Ectodermal cell (in vitro differentiated cells): ENCODE data around the gene NUP133.
A peak's percentile ranks its signal among the peaks of the same experiment; 100 is the strongest.

Source experiments
- H3K27ac ChIP-seq: 2 replicates; pipeline ENCODE4 v1.7.0; 2013; ENCODE audit warnings: mild to moderate bottlenecking, low read depth, low read length; ENCODE audit not compliant: insufficient read depth, poor library complexity, severe bottlenecking
- H3K27me3 ChIP-seq: 2 replicates; pipeline ENCODE4 v1.7.0; 2013; ENCODE audit warnings: mild to moderate bottlenecking, low read length; ENCODE audit not compliant: insufficient read depth, control insufficient read depth, poor library complexity, severe bottlenecking
- H3K36me3 ChIP-seq: one replicate; pipeline ENCODE4 v1.7.0; 2013; ENCODE audit warnings: low read length; ENCODE audit not compliant: control insufficient read depth, insufficient read depth
- H3K4me1 ChIP-seq: one replicate; pipeline ENCODE4 v1.7.0; 2013; ENCODE audit warnings: low read length; ENCODE audit not compliant: control insufficient read depth, insufficient read depth
- H3K4me3 ChIP-seq: 2 replicates; pipeline ENCODE4 v1.7.0; 2013; ENCODE audit warnings: low read depth, low read length, control low read depth; ENCODE audit not compliant: insufficient read depth
- H3K9me3 ChIP-seq: 2 replicates; pipeline ENCODE4 v1.7.0; 2013; ENCODE audit warnings: mild to moderate bottlenecking, low read length, moderate library complexity; ENCODE audit not compliant: control insufficient read depth
- WGBS, 2 experiments: methylation state at CpG; one replicate each; pipeline ENCODE4 v1.1.7; 2013; ENCODE audit warnings: missing lambda C conversion rate in 2 of 2; 5-methylcytosine and 5-hydroxymethylcytosine counted together

NUP133 gene

GRCh38 chr1:229436201-229436600 lies 71.9 kb downstream of the NUP133 start:
- Histone ChIP-seq H3K27ac (no peak overlapping the region), H3K36me3 (no peaks in the 10 kb centered on the region), H3K27me3 (peaks cover 51% of the 10 kb centered on the region), H3K9me3 (no peaks in the 10 kb centered on the region), H3K4me1 (peaks cover 13% of the 10 kb centered on the region), H3K4me3 (no peak overlapping the region)
- WGBS, 2 experiments: 72 to 73% methylated on average over 7 of the region's 7 CpGs

GRCh38 chr1:229434641-229435051 lies 73.5 kb downstream of the NUP133 start:
- Histone ChIP-seq H3K27me3 (peaks cover 66% of the 10 kb centered on the region), H3K36me3 (no peaks in the 10 kb centered on the region), H3K4me1 (peaks cover 13% of the 10 kb centered on the region), H3K9me3 (no peaks in the 10 kb centered on the region), H3K4me3 (peak overlapping the region; percentile 31), H3K27ac (no peak overlapping the region)
- WGBS, 2 experiments: 1% methylated on average over 27 of the region's 27 CpGs

GRCh38 chr1:229434005-229434640 lies 74.0 kb downstream of the NUP133 start, which contains the start of gene ACTA1:
Gene ACTA1, minus strand, starts transcription at chr1:229434094. Its CDS starts 979 bp downstream, at chr1:229433115.
- H3K27ac ChIP-seq: no peak within 1 kb of the TSS
- H3K36me3 ChIP-seq: no peaks in the 10 kb centered on the region
- peak within 1 kb of the TSS; percentile 31 for H3K4me3 ChIP-seq
- peaks cover 13% of the 10 kb centered on the region for H3K4me1 ChIP-seq
- H3K27me3 ChIP-seq: peaks cover 66% of the 10 kb centered on the region
- no peaks in the 10 kb centered on the region for H3K9me3 ChIP-seq
- 2% methylated on average over 50 to 51 of the region's 51 CpGs for WGBS, 2 experiments

- H3K27me3 ChIP-seq: peaks cover 66% of the 10 kb centered on the region
- no peaks in the 10 kb centered on the region for H3K36me3 ChIP-seq
- WGBS, 2 experiments: 55 to 57% methylated on average over 19 of the region's 19 CpGs
- no peak overlapping the region for H3K27ac ChIP-seq
- H3K9me3 ChIP-seq: no peaks in the 10 kb centered on the region
- H3K4me1 ChIP-seq: peaks cover 13% of the 10 kb centered on the region
- H3K4me3 ChIP-seq: no peak overlapping the region
These were observed 74.7 kb downstream of the NUP133 start for GRCh38 chr1:229433364-229434004.

GRCh38 chr1:229432905-229433304 lies 75.2 kb downstream of the NUP133 start:
- Histone ChIP-seq H3K27ac (no peak overlapping the region), H3K4me3 (no peak overlapping the region), H3K36me3 (no peaks in the 10 kb centered on the region), H3K4me1 (peaks cover 13% of the 10 kb centered on the region), H3K27me3 (peaks cover 66% of the 10 kb centered on the region), H3K9me3 (no peaks in the 10 kb centered on the region)
- WGBS, 2 experiments: 78 to 84% methylated on average over 37 of the region's 37 CpGs

- Histone ChIP-seq H3K4me1 (peaks cover 13% of the 10 kb centered on the region), H3K27ac (no peak overlapping the region), H3K4me3 (no peak overlapping the region), H3K9me3 (no peaks in the 10 kb centered on the region), H3K36me3 (no peaks in the 10 kb centered on the region), H3K27me3 (peaks cover 66% of the 10 kb centered on the region)
- WGBS, 2 experiments: 84 to 86% methylated on average over 38 of the region's 38 CpGs
These were observed 76.1 kb downstream of the NUP133 start for GRCh38 chr1:229432116-229432461.

- 76 to 77% methylated on average over 65 of the region's 65 CpGs for WGBS, 2 experiments
- peaks cover 66% of the 10 kb centered on the region for H3K27me3 ChIP-seq
- no peaks in the 10 kb centered on the region for H3K9me3 ChIP-seq
- no peak overlapping the region for H3K4me3 ChIP-seq
- no peak overlapping the region for H3K27ac ChIP-seq
- peaks cover 13% of the 10 kb centered on the region for H3K4me1 ChIP-seq
- H3K36me3 ChIP-seq: no peaks in the 10 kb centered on the region
These were observed 76.6 kb downstream of the NUP133 start for GRCh38 chr1:229431284-229432115.

GRCh38 chr1:229430761-229431283 lies 77.3 kb downstream of the NUP133 start:
- Histone ChIP-seq H3K36me3 (no peaks in the 10 kb centered on the region), H3K27me3 (peaks cover 62% of the 10 kb centered on the region)

GRCh38 chr1:229428256-229428655 lies 79.9 kb downstream of the NUP133 start:
- no peak overlapping the region for H3K27ac ChIP-seq

More at GRCh38 chr1:229430761-229431283, 77.3 kb downstream of the NUP133 start:
- Histone ChIP-seq H3K4me1 (peaks cover 13% of the 10 kb centered on the region), H3K9me3 (no peaks in the 10 kb centered on the region), H3K27ac (no peak overlapping the region), H3K4me3 (no peak overlapping the region)
- WGBS, 2 experiments: 18 to 21% methylated on average over 16 of the region's 16 CpGs

GRCh38 chr1:229427572-229427971 lies 80.6 kb downstream of the NUP133 start:
- Histone ChIP-seq H3K27ac (no peak overlapping the region), H3K27me3 (peaks cover 30% of the 10 kb centered on the region), H3K36me3 (no peaks in the 10 kb centered on the region), H3K9me3 (no peaks in the 10 kb centered on the region), H3K4me1 (no peaks in the 10 kb centered on the region), H3K4me3 (no peak overlapping the region)
- WGBS, 2 experiments: 85 to 98% methylated on average over 3 of the region's 3 CpGs

More at GRCh38 chr1:229428256-229428655, 79.9 kb downstream of the NUP133 start:
- no peaks in the 10 kb centered on the region for H3K36me3 ChIP-seq
- no peaks in the 10 kb centered on the region for H3K9me3 ChIP-seq
- peaks cover 36% of the 10 kb centered on the region for H3K27me3 ChIP-seq
- H3K4me1 ChIP-seq: no peaks in the 10 kb centered on the region
- H3K4me3 ChIP-seq: no peak overlapping the region
- 87 to 90% methylated on average over 3 of the region's 3 CpGs for WGBS, 2 experiments
